ENCODE data around the gene CDH23.

- no peak for TF ChIP-seq CTCF (IDR thresholded peaks at IDR 0.05; ENCODE audit: control extremely low read depth in 1 of 3, insufficient read depth in 1 of 3, low read depth in 1 of 3, low read length in 3 of 3)
- no peak for TF ChIP-seq HDAC2 (IDR thresholded peaks at IDR 0.05; ENCODE audit: borderline replicate concordance in 1 of 2, low read depth in 2 of 2, low read length in 2 of 2)
- TF ChIP-seq, protein P1, sequence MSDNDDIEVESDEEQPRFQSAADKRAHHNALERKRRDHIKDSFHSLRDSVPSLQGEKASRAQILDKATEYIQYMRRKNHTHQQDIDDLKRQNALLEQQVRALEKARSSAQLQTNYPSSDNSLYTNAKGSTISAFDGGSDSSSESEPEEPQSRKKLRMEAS (IDR thresholded peaks at IDR 0.05): no peak
- no peak for TF ChIP-seq YY1 (IDR thresholded peaks at IDR 0.05; ENCODE audit: low read depth, low read length)
- no peak for TF ChIP-seq CHD7 (IDR thresholded peaks at IDR 0.05; ENCODE audit: insufficient replicate concordance, low read length)
- no peak for TF ChIP-seq SIN3A (conservative IDR thresholded peaks at IDR 0.05 in 1 of 2, IDR thresholded peaks at IDR 0.05 in 1 of 2; ENCODE audit: low read depth in 1 of 2, low read length in 2 of 2)
- no peak for TF ChIP-seq TEAD4 (IDR thresholded peaks at IDR 0.05; ENCODE audit: low read depth, low read length)
- no peak for TF ChIP-seq TAF1 (IDR thresholded peaks at IDR 0.05; ENCODE audit: low read depth, low read length)
- TF ChIP-seq EP300 (IDR thresholded peaks at IDR 0.05; ENCODE audit: borderline replicate concordance in 1 of 2, low read depth in 2 of 2, low read length in 2 of 2): no peak
- TF ChIP-seq RAD21 (IDR thresholded peaks at IDR 0.05 in 1 of 2, conservative IDR thresholded peaks at IDR 0.05 in 1 of 2; ENCODE audit: low read depth in 2 of 2, low read length in 2 of 2): no peak
- TF ChIP-seq SUZ12 (IDR thresholded peaks at IDR 0.05; ENCODE audit: low read length): no peak
- no peak for TF ChIP-seq CEBPB (IDR thresholded peaks at IDR 0.05; ENCODE audit: low read depth, low read length)
- no peak for TF ChIP-seq JUN (IDR thresholded peaks at IDR 0.05; ENCODE audit: low read depth, low read length)
- no peak for TF ChIP-seq POLR2AphosphoS5 (IDR thresholded peaks at IDR 0.05; ENCODE audit: low read depth, low read length)
These were observed 345.8 kb downstream of the CDH23 start for GRCh38 chr10:71742301-71743088.
